Endothelial cell of umbilical vein (primary cell): Measurements from ENCODE around the gene CNP.

Experiments used
- CTCF ChIP-seq, 2 donors: IDR thresholded peaks; 1 replicate in 1 of 2; 2 replicates in 1 of 2; pipeline ENCODE4 v1.5.1; 2011; ENCODE audit warnings: low read length in 2 of 2, mild to moderate bottlenecking in 2 of 2, moderate library complexity in 2 of 2, control low read depth in 1 of 2, inconsistent platforms in 1 of 2, low read depth in 1 of 2; ENCODE audit not compliant: insufficient read depth in 1 of 2; ENCODE audit errors: extremely low read depth in 1 of 2
- GATA2 ChIP-seq: IDR thresholded peaks from 2 replicates; pipeline ENCODE4 v1.7.0; 2011; ENCODE audit warnings: low read depth, mild to moderate bottlenecking, moderate library complexity, mixed read lengths, low read length; ENCODE audit not compliant: insufficient read length, insufficient read depth
- POLR2A ChIP-seq: IDR thresholded peaks from 2 replicates; pipeline ENCODE4 v1.6.1; 2012; ENCODE audit warnings: low read depth, mild to moderate bottlenecking, control low read depth, low read length
- POLR2AphosphoS5 ChIP-seq: IDR thresholded peaks from 2 replicates; pipeline ENCODE4 v1.6.1; 2012; ENCODE audit warnings: low read depth, mild to moderate bottlenecking, control low read depth, low read length, moderate library complexity; ENCODE audit not compliant: insufficient read depth

DNA sequence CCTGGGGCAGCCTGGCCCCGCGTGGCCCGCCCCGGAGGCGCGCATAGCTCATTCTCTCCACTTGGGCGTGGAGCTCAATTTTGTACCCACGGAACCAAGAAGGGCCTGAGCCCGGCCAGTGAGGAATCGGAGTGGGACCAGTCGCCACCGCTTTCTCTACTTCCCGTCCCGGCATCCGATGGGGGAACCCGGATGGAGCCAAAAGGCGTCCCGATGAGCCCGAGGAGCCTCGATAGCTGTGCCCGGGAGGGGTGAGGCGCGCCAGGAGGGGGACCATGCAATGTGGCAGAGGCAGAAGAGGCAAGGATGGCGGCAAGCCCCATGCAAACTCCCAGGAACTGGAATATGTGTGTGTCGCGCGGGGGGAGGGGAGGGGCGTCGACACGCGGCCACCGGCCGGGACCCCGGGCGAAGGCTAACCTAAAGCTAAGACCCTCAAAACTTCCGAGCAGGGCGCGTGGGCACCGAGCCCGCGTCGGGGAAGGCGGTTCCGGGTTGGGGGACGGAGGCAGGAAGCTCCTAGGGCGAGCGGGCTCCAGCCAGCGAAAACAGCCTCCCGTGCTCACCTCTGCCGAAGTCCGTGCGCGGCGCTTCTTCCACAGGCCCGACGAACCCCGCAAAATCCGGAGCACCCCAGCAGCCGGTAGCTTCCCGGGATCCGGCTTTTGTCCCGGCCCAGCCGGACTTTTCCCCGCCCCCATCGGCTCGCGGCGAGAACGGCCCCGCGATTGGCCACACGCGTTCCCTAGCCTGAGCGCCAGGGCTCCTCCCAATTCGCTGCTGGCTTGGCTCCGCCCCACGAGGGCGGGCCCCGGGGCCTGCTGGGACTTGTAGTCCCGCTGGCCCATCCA is 48.1 kb upstream of the CNP start, which contains the start of gene ACLY:
- TF ChIP-seq CTCF (IDR thresholded peaks at IDR 0.05; ENCODE audit: extremely low read depth in 1 of 2, insufficient read depth in 1 of 2, low read depth in 1 of 2, low read length in 2 of 2) (no peak), GATA2 (no peak), POLR2AphosphoS5 (peak; percentile 95), POLR2A (peak; percentile 97)
